Activated CD4-positive, alpha-beta T cell treated with anti-CD3 and anti-CD28 coated beads, Interleukin-2, amount 50 U/mL, for 1 hour (primary cell): Measurements from ENCODE around the gene ULK1.
"Not testable (repeated sequence)": the region's sequence is repeated elsewhere in the genome, so short reads cannot be mapped to it uniquely, and the experiment has no call there.

ENCODE experiments used
- DNase-seq: peaks from one replicate; pipeline ENCODE4 v3.0.0-alpha.2; 2020

The ULK1 gene

DNA sequence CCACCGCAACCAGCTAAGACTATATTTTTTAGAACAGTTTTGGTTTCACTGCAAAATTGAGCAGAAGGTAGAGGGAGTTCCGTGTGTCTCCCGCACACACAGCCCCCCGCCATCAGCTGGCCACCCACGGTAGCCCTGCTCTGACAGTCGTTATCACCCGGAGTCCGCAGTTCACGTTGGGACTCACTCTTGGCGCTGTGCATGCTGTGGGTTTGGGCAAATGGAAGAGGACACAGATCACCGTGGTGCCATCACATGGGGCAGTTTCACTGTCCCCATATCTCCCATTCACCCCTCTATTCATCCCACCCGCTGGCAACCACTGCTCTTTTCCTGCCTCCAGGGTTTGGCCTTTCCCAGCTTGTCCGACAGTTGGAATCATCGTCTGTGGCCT is 31.8 kb upstream of the ULK1 start:
- no peak for DNase-seq

DNA sequence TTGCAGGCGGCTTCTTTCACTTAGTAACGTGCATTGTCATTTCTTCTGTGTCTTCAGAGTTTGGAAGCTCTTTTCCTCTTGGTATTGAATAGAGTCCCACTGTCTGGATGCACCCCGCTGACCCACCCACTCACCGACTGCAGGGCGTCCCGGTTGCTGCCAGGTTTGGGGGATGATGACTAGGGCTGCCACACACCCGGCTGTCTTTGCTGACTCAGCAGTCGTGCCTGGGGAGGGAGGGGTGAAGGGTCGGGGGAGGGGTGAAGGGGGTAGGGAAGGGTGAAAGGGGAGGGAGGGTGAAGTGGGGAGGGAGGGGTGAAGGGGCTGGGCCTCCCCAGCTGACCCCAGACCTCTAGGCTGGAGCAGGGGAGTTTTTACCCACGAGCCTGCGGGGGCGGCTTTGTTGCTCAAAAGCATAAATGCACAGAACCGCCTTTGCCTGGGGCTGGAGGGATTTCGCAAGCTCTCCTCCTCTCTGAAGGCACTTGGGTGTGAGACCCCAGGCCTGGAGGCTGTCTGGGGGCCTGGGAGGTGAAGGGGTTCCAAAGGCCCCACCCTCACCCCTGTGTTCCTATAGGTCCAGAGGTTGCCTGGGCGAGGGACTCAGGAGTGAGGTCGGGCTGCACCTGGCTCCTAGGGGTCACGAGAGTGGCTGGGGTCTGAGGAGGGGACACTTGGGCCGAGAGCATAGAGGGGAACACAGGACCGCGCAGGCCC is 31.3 kb upstream of the ULK1 start:
- no peak for DNase-seq

DNA sequence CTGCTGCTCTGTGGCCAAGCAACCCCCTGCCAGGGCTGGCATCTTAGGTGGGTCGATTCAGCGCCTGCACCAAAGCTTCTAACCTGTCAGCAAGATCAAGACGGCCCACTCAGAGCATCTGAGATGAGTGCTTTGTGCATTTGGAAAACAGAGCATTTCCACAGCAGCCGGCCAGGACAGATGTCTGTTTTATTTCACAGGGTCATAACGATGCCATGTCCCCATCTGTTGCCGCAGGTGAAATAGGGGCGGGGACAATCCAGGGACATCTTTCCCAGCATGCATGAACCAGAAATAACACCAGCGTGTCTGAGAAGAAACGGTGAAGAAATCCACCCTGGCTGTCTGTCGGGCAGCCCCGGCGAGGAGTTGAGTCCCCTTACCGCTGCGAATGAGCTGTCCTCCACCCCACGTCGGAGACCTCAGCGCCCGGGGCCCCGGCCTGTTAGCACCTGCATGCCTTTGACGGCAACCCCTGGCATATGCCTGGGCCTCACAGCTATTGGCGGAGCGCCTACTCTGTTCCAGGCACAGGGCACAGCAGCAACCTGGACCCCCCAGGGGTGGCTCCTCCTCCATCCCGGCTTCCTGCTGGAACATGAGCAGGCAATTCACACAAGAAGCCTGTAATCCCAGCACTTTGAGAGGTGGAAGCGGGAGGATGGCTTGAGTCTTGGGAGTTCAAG is 30.6 kb upstream of the ULK1 start:
- no peak for DNase-seq

DNA sequence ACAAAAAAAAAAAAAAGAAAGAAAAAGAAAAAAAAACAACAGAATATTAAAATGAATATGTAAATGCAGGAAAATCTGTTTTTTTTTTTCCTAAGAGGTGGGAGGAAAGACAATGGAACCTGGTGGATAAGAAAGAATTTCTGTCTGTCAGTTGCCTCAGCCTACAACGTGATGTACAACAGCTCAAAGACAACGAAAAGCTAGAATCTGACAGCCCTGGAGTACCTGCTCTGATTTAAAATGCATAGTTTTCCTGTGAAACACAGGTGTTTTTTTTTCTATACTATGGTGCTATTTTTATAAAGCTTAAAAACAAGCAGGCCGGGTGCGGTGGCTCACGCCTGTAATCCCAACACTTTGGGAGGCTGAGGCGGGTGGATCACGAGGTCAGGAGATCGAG is 30.0 kb upstream of the ULK1 start:
- no peak for DNase-seq

DNA sequence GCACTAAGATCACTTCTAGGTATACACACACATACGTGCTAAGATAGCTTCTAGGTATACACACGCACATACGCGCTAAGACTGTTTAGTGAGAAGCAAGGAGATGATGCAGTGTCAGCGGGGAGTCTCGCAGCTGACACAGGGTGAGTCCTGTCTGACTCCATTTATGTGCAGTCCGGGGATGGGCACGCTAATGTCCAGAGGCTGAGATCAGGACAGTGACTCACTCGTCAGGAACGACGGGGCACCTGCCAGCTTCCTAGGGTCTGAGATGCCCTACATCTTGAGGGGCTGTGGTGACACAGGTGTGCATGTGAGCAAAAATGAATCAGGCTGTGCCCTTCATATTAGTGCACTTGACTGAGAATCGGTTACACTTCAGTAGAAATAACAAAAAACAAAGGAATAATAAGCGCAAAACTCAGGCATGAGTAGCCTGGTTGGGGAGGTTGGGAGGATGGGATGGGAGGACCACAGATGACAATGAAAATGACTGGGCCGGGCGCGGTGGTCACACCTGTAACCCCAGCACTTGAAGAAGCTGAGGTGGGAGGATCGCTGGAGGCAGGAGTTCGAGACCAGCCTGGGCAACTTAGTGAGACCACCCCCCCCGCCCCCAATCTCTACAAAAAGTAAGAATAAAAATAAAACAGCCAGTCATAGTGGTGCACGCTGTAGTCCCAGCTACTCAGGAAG is 29.1 kb upstream of the ULK1 start:
- no peak for DNase-seq

DNA sequence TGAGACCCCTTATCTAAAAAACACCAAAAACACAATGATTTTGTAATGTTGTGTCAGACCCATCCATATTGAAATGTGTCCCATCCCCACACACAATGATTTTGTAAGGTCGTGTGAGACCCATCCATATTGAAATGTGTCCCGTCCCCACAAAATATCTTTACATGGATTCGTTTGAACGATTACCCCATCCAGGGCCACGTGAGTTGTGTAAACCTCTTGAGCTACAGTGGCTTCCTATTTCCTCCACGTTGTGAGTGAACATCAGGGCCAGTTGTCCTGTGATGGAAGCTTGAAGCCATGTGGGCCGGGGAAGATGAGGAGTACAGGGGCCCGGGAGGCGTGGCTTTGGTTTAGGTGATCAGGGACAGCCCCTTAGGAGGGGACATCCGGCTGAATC is 27.0 kb upstream of the ULK1 start:
- DNase-seq = no peak

DNA sequence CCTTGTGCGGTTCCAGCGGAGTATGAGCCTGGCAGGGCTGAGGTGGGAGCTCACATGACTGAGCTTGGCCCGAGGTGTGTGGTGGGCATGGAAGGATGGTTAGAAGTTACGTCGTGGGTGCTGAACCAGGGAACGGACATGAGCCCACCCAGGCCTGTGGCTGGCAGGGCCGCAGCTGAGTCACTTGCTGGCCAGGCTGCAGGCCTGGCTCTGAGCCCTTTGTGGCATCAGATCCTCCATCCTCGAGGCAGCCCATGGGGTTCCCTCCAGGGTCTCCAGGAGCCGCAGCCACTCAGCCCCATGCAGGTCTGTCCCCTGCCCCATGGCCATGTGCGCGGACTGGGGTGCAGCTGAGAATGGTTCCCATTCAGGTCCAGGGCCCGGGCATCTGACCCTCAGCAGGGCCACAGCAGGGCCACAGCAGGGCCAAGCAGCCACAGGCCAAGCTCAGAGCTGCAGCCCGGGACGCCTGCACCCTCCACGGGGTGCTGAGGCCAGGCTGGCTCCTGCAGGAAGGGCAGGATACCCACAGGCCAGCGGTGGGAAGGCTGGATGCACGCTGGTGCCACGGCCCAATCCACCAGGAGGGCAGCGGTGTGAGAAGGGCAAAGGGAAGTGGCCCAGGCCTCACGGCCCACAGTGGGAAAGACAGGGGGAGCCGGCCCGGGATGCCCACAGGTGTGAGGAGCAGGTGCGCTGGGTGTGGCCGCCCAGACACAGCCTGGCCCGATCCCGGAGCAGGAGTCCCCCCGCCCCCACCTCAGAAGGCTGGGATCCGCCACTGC is 26.3 kb upstream of the ULK1 start:
- no peak for DNase-seq

DNA sequence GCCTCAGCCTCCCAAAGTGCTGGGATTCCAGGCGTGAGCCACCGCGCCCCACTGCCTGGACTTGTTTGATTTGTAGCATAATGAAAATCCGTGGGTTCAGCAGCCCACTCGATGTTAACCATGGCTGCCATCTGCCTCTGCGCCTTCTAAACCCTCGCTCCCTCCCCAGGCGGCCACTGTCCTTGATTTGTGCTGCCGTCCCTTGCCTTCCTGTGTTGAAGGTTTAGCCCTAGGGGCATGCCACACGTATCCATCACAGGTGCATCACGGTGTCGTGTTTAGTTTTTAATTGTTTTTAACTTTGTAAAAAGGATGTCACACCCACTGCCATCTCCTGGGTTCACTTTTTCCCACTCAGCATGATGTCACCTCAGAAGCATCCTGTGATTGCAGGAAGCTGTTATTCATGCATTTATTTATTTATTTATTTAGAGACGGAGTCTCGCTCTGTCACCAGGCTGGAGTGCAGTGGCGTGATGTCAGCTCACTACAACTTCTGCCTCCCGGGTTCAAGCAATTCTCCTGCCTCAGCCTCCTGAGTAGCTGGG is 24.5 kb upstream of the ULK1 start:
- DNase-seq = no peak

DNA sequence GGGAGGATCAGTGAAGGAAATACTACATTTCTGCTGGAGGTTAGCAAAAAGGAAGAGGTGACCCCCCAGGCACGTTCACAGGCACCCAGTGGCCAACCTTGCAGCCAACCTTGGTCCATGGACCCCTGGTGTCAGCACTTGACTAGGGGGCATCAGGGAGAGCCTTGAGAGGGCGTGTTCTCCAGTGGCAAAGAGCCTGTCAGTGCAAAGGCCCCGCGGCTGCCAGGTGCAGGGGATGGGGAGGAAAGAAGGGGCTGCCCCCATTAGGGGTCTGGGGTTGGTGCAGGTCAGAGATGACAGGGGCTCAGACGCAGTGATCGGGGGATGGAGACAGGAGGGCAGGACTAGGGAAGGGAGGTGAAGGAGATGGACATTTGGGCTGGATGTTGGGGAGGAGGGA is 22.7 kb upstream of the ULK1 start:
- DNase-seq = no peak

DNA sequence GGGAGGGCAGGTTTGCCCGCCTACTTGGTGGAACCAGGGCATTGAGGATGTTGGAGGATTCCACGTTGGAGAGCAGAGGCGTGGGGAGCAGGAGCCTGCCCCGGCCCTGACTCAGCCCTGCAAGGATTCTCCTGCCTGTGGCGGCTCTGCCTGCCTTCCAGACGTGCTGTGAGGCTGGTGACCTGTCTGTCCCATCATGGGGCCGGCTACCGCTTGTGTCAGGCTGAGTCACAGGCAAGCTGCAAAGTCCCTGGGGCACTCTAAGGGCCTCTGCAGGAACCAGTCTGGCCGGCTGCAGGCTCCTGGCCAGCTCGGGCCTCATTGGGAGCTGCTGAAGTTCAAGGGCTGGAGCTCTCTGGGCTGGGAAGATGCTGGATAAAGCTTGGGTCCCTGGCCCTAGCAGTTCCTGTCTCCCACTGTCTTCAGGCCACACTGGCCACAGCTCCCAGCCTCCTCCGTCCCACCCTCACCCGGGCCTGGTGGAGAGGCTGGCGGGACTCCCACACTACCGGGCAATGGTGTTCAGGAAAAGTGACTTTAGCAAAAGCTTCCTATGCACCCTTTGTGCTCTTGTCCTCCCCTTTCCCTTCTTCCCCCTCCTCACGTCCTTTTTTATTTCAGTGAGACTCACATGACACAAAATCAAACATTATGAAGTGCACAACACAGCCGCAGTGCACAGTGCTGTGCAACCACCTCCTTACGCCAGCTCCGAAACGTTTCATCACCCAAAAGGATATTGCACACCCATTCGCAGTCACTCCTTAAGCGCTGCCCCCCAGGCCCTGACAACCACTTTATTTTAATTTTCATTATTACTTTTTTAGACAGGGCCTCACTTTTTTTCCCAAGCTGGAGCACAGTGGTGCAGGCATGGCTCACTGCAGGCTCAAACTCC is 22.0 kb upstream of the ULK1 start:
- no peak for DNase-seq

DNA sequence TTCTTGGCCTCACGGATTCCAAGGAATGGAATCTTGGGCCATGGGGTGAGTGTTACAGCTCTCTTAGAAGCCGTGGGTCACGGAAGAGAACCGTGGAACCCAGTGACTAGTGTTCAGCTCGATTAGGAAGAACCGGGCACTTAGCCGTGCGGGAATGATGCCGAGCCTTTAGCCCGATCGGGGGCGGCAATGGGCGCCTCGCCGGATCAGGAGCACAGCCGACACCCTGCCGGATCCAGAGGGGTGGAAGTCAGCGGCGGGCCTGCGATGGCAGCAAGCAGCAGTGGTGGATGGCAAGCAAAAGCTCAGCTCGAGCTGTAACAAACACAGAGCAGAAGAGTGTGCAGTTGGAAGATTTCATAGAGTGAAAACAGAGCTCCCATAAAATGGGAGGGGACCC is 21.1 kb upstream of the ULK1 start:
- no peak for DNase-seq

DNA sequence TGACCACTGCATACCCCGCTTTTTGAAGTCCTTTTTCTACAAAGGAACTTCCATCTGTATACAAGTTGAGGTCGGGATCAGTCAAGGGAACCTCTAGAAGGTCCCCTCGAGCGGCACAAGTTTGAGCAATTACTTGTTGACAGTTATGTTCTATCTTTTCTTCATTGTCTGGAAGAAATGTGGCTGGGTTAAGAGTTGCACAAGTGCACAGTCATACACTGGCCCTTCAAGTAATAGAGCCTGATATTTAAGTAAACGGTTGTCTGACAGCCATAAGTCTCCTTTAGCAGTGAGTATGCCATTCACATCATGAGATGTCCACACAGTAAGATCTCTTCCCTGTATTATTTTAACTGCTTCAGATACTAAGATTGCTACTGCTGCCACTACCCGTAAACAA is 19.4 kb upstream of the ULK1 start:
- DNase-seq = not testable (repeated sequence)

DNA sequence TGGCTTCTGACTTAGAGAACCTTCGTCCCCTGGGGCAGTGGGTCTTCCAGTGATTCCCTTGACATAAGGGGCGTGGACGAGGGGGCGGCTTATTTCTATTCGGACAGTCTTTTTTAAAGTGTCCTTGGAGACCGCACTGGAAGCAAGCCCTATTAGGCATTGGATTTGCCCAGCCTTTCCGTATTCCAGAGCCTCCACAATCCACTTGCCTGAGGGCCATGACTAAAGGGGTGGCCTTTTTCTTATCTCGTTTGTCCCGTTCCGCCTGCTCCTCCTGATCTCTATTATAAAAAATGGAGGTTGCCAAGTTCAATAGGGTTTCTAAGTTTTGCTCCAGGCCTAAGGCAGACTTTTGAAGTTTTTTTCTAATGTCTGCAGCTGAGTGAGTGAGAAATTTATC is 17.2 kb upstream of the ULK1 start:
- not testable (repeated sequence) for DNase-seq

DNA sequence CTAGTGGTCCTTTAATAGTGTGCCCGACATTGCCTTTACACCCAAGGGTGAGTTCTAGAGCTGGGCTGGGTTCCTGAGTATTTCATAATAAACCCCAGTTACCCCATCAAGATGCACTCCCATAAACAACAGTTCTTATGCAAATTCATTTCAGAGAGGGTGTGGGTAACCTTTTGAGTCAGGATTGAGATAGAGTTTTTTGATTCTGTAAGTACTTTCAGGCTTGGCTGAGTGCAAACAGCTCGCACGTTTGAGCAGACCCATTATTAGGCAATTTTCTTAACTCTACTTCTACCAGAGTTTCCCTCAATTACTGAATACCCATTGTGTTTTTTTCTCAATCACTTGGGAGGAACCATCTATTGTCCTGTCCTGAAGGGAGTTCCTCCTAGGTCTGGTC is 16.0 kb upstream of the ULK1 start:
- not testable (repeated sequence) for DNase-seq

DNA sequence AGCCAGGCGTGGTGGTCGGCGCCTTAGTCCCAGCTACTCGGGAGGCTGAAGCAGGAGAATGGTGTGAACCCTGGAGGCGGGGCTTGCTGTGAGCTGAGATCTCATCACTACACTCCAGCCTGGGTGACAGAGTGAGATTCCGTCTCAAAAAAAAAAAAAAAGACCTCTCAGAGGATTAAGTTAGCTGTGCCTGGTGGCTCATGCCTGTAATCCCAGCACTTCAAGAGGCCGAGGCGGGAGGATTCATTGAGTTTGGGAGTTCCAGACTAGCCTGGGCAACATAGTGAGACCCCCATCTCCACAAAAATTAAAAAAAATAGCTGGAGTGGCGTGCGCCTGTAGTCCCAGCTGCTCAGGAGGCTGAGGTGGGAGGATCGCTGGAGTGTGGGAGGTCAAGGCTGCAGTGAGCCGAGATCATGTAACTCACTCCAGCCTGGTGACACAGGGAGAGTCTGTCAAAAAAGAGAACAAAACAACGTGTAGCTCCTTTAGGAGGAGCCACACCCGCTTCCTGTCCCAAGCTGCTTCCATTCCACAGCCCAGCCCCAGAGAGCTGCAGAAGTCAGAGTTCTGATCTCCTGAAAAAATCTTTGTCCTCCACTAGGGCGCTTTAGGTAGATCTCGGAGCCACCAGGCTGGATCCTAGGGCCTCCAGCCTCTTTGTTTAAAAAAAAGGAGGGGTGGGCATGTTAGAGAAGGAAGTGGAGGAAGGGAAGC is 11.5 kb upstream of the ULK1 start:
- no peak for DNase-seq

DNA sequence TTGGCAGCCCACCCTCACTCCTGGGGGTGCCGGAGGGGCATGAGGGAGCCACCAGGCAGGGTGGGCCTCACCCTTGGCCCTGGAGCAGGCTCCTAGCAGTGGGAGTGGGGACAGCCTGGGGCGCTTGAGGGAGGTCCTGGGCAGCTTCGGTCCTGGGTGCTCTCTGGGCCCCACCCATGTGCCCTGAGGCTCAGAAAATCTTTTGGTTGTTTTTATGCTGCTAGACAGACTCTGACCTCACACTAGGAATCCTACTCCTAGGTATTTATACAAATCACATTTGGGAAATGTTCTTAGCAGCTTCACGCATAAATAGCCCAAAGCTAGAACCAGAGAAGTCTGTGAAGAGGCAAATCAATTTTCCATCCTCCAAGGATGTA is 10.9 kb upstream of the ULK1 start:
- DNase-seq = no peak

DNA sequence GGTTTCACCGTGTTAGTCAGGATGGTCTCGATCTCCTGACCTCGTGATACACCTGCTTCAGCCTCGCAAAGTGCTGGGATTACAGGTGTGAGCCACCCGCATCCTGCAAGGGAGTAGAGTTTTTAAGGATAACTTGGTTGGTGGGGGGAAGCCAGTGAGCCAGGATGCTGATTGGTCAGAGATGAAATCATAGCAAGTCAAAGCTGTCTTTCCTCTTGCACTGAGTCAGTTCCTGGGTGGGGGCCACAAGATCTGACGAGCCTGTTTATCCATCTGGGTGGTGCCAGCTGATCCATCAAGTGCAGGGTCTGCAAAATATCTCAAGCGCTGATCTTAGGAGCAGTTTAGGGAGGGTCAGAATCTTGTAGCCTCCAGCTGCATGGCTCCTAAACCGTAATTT is 9.3 kb upstream of the ULK1 start:
- not testable (repeated sequence) for DNase-seq

DNA sequence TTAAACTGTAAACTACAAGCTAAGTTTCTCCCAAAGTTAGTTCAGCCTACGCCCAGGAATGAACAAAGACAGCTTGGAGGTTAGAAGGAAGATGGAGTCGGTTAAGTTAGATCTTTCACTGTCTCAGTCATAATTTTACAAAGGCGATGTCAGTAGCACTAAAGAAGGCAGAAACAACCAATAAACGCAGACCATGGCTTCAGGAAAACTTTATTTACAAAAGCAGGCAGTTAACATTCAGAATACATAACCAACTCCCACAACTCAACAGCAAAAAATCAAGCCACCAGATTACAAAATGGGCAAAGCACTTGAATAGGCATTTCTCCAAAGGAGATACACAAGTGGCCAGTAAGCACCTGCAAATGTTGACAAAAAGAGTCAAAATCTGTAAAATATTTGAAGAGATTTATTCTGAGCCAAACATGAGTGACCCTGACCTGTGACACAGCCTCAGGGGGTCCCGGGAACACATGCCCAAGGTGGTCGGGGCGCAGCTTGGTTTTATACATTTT is 8.8 kb upstream of the ULK1 start:
- DNase-seq = no peak

DNA sequence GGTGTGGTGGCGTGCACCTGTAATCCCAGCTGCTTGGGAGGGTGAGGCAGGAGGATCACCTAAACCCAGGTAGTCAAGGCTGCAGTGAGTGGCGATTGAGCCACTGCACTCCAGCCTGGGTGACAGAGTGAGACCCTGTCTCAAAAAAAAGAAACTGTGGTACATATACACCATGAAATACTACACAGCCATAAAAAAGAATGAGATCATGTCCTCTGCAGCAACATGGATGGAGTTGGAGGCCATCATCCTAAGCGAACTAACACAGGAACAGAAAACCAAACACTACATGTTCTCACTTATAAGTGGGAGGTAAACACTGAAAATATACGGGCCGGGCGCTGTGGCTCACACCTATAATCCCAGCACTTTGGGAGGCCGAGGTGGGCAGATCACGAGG is 2.7 kb upstream of the ULK1 start:
- DNase-seq = not testable (repeated sequence)

DNA sequence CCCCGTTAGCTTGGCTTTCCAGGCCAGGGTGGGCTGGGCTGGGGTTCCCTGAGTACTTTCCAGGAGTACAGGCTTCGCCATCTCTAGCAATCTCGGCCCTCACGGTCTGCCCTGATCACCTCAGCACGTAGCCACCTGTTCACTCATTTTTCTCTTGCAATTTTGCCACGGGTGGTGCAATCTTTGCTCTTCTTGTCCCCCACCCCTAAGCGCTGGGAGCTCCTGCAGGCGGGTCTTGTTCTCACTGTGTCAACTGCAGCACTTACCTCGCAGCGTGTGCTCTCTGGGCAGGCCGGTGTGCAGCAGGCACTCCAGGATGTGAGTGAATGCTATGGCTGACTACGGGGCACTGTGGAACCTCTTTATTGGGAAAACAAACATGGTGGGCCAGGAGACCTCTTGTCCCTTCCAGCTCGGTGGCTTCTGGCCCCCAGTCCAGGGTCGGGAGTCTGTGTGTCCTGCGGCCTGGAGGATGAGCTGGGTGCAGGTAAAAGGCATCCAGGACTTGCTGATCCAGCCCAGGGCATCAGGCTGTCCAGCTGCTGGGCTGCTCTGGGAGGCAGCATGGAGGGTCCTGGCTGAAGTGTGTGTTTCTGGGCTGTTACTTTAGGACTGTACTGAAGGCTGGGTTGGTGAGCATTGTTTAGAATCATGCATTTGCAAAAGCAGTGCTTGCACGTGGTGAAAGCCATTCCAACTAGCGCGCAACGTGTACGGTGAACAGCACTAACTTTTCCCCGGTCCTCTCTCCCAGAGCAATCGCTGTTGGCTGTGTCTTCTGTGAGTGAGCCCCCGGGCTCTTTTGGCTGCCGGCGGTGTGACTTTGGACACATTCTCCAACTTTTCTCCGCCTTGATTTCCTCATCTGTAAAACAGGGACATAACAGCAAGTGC is 1.5 kb upstream of the ULK1 start:
- no peak for DNase-seq
